ENCODE results near the gene XDH.

The XDH gene

DNA sequence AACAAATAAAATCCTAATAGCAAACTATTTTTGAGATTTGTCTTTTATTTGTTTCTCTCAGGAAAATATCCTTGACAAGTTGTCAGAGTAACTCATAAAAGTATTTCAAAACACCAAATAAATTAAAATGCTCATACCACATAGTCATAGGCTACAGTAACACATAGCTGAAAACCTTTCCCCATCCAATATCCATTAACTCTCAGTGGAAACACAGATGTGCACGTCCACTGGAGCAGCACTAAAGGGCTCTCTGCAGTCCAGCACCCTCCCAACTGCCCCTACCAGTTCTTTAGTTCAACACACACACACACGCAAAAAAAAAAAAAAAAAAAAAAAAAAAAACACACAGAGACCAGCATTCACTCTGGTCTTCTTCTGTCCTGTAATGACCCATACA, 879 bp upstream of the XDH start:
- H3K4me1 ChIP-seq (ENCODE audit: insufficient read depth, low read length), result no peaks in the 10 kb centered on the region

DNA sequence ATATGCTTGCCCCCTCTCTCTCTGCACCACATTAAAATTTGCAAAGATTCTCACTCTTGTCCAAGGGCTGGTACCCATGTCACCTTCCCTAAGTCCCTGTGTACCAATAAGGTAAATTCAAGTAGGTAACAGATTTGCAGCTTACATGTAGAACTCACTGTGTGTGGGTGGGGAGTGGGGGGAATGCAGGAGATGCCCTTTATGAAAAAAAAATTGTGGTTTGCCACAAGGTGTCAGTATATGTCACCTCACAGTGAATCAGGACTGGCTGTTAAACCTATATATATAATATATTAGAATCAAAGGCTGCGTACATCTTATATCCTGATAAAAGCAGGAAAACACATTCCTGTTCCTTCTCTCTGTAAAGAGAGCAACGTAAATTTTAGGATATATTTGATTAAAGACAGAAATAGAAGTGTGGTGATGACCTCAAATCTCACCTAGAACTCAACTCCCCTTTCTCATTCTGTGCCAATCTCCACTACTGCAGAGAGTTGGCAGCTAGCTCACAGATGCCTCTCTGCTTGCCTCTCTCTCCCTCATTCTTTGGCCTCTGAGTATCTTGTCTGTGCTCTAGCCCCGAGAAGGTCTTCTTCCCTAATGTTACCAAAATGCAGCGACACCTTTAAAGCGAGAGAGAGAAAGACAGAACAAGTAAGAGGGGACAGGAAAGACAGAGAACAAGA, 536 bp downstream of the XDH start:
- Histone ChIP-seq H3K9me3 (ENCODE audit: control insufficient read depth, insufficient read depth, low read length) (no peaks in the 10 kb centered on the region), H3K36me3 (ENCODE audit: insufficient read depth, low read length) (no peaks in the 10 kb centered on the region), H3K9ac (ENCODE audit: low read depth, low read length) (no peak overlapping the region), H3K4me1 (ENCODE audit: insufficient read depth, low read length) (no peaks in the 10 kb centered on the region)

More for the DNA sequence above, 879 bp upstream of the XDH start:
- Histone ChIP-seq H3K36me3 (ENCODE audit: insufficient read depth, low read length) (no peaks in the 10 kb centered on the region), H3K9ac (ENCODE audit: low read depth, low read length) (no peak overlapping the region), H3K9me3 (ENCODE audit: control insufficient read depth, insufficient read depth, low read length) (no peaks in the 10 kb centered on the region; the same call in 1 of the 2 replicates)

- H3K9me3 ChIP-seq (ENCODE audit: control insufficient read depth, insufficient read depth, low read length), result no peaks in the 10 kb centered on the region
Measured at GRCh38 chr2:31413025-31413424, 1.5 kb downstream of the XDH start.

GRCh38 chr2:31411771-31412170, 2.8 kb downstream of the XDH start:
- H3K9me3 ChIP-seq (ENCODE audit: control insufficient read depth, insufficient read depth, low read length), result no peaks in the 10 kb centered on the region
- H3K4me1 ChIP-seq (ENCODE audit: insufficient read depth, low read length), result no peaks in the 10 kb centered on the region
- no peak overlapping the region for H3K9ac ChIP-seq (ENCODE audit: low read depth, low read length)
- no peaks in the 10 kb centered on the region for H3K36me3 ChIP-seq (ENCODE audit: insufficient read depth, low read length)

More at GRCh38 chr2:31413025-31413424, 1.5 kb downstream of the XDH start:
- no peaks in the 10 kb centered on the region for H3K36me3 ChIP-seq (ENCODE audit: insufficient read depth, low read length)
- no peak overlapping the region for H3K9ac ChIP-seq (ENCODE audit: low read depth, low read length)
- H3K4me1 ChIP-seq (ENCODE audit: insufficient read depth, low read length), result no peaks in the 10 kb centered on the region

- H3K4me1 ChIP-seq (ENCODE audit: insufficient read depth, low read length), result peaks cover 11% of the 10 kb centered on the region; the same call in 1 of the 2 replicates
- H3K36me3 ChIP-seq (ENCODE audit: insufficient read depth, low read length), result no peaks in the 10 kb centered on the region
- H3K9me3 ChIP-seq (ENCODE audit: control insufficient read depth, insufficient read depth, low read length), result no peaks in the 10 kb centered on the region
- H3K9ac ChIP-seq (ENCODE audit: low read depth, low read length), result no peak overlapping the region
Measured at GRCh38 chr2:31406593-31407385, 7.8 kb downstream of the XDH start.

GRCh38 chr2:31404827-31405226, 9.7 kb downstream of the XDH start:
- H3K36me3 ChIP-seq (ENCODE audit: insufficient read depth, low read length), result no peaks in the 10 kb centered on the region
- no peaks in the 10 kb centered on the region for H3K9me3 ChIP-seq (ENCODE audit: control insufficient read depth, insufficient read depth, low read length)
- H3K4me1 ChIP-seq (ENCODE audit: insufficient read depth, low read length), result peaks cover 20% of the 10 kb centered on the region
- no peak overlapping the region for H3K9ac ChIP-seq (ENCODE audit: low read depth, low read length)

DNA sequence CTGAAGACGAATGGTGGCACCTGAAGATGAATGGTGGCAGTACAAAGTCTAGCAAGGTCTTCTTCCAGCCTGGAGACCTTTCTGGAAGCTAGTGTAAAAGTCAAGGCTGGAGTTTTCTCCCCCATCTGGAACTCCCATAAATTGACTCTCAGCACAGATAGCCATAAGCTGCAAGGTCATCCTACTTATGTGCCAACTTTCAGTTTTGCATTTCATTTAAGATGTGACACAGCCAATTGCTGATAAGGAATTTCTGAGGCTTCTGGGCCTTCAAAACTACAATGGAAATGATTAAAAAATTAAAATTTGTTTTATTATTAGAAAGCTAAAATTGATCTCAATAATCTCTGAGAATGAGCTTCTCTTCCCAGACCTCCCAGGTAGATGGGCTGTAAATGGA, 10.2 kb downstream of the XDH start:
- no peaks in the 10 kb centered on the region for H3K36me3 ChIP-seq (ENCODE audit: insufficient read depth, low read length)
- no peaks in the 10 kb centered on the region for H3K9me3 ChIP-seq (ENCODE audit: control insufficient read depth, insufficient read depth, low read length)
- no peak overlapping the region for H3K9ac ChIP-seq (ENCODE audit: low read depth, low read length)
- peaks cover 20% of the 10 kb centered on the region for H3K4me1 ChIP-seq (ENCODE audit: insufficient read depth, low read length)

DNA sequence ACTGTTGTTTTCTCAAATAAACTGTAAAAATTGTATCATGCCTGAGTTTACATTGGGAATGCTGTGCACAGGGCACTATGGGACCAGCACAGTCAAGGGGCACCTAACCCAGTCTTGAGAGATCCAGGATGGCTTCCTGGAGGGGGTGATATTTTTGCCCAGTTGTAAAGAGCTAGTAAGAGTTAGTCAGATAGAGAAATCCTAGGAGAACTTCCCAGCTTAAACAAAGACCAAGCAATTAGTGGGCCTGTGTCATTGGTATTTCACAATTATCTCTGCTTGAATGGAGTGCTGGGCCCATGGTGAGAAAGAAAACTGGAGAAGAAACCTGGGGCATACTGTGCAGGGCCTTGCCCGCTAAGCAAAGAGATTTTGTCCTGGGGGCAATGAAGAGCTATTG, 12.2 kb downstream of the XDH start:
- Histone ChIP-seq H3K9ac (ENCODE audit: low read depth, low read length) (no peak overlapping the region), H3K9me3 (ENCODE audit: control insufficient read depth, insufficient read depth, low read length) (no peaks in the 10 kb centered on the region; the same call in 1 of the 2 replicates), H3K4me1 (ENCODE audit: insufficient read depth, low read length) (peaks cover 20% of the 10 kb centered on the region), H3K36me3 (ENCODE audit: insufficient read depth, low read length) (no peaks in the 10 kb centered on the region)

GRCh38 chr2:31401580-31401979, 13.0 kb downstream of the XDH start:
- Histone ChIP-seq H3K4me1 (ENCODE audit: insufficient read depth, low read length) (peaks cover 20% of the 10 kb centered on the region), H3K36me3 (ENCODE audit: insufficient read depth, low read length) (no peaks in the 10 kb centered on the region), H3K9me3 (ENCODE audit: control insufficient read depth, insufficient read depth, low read length) (no peaks in the 10 kb centered on the region; the same call in 1 of the 2 replicates), H3K9ac (ENCODE audit: low read depth, low read length) (no peak overlapping the region)

- Histone ChIP-seq H3K9ac (ENCODE audit: low read depth, low read length) (no peak overlapping the region), H3K9me3 (ENCODE audit: control insufficient read depth, insufficient read depth, low read length) (no peaks in the 10 kb centered on the region; the same call in 1 of the 2 replicates), H3K36me3 (ENCODE audit: insufficient read depth, low read length) (no peaks in the 10 kb centered on the region), H3K4me1 (ENCODE audit: insufficient read depth, low read length) (peaks cover 20% of the 10 kb centered on the region)
Measured at GRCh38 chr2:31398881-31399280, 15.7 kb downstream of the XDH start.

GRCh38 chr2:31397094-31397493, 17.4 kb downstream of the XDH start:
- H3K9me3 ChIP-seq (ENCODE audit: control insufficient read depth, insufficient read depth, low read length), result no peaks in the 10 kb centered on the region; the same call in 1 of the 2 replicates
- H3K9ac ChIP-seq (ENCODE audit: low read depth, low read length), result no peak overlapping the region
- peaks cover 12% of the 10 kb centered on the region for H3K4me1 ChIP-seq (ENCODE audit: insufficient read depth, low read length)
- no peaks in the 10 kb centered on the region for H3K36me3 ChIP-seq (ENCODE audit: insufficient read depth, low read length)

- H3K36me3 ChIP-seq (ENCODE audit: insufficient read depth, low read length), result no peaks in the 10 kb centered on the region
- no peaks in the 10 kb centered on the region for H3K4me1 ChIP-seq (ENCODE audit: insufficient read depth, low read length)
- no peaks in the 10 kb centered on the region for H3K9me3 ChIP-seq (ENCODE audit: control insufficient read depth, insufficient read depth, low read length)
- no peak overlapping the region for H3K9ac ChIP-seq (ENCODE audit: low read depth, low read length)
Measured at GRCh38 chr2:31390324-31390723, 24.2 kb downstream of the XDH start.

DNA sequence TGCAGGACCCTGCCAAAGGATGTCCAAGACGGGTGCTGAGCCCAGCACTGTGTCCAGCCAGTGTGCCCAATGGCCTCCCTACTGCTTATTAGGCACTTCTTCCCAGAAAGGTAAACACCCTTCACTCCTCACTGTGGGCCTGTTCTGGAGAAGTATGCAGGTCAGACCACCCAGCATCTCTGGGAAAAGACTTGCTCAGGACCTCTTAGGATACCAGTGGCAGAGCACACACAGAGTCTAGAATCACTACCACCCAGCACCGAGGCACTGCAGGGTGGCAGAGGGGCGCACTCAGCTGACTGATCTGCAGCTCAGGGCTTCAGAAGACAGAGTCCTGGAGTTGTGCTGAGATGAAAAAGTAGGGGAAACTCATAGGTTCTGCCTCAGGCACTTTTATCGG, 25.8 kb downstream of the XDH start:
- Histone ChIP-seq H3K4me1 (ENCODE audit: insufficient read depth, low read length) (peaks cover 10% of the 10 kb centered on the region; the same call in 1 of the 2 replicates), H3K9ac (ENCODE audit: low read depth, low read length) (no peak overlapping the region), H3K9me3 (ENCODE audit: control insufficient read depth, insufficient read depth, low read length) (no peaks in the 10 kb centered on the region), H3K36me3 (ENCODE audit: insufficient read depth, low read length) (no peaks in the 10 kb centered on the region)

GRCh38 chr2:31387850-31388249, 26.7 kb downstream of the XDH start:
- Histone ChIP-seq H3K9me3 (ENCODE audit: control insufficient read depth, insufficient read depth, low read length) (no peaks in the 10 kb centered on the region), H3K9ac (ENCODE audit: low read depth, low read length) (no peak overlapping the region), H3K36me3 (ENCODE audit: insufficient read depth, low read length) (no peaks in the 10 kb centered on the region), H3K4me1 (ENCODE audit: insufficient read depth, low read length) (peaks cover 18% of the 10 kb centered on the region)

GRCh38 chr2:31386648-31387047, 27.9 kb downstream of the XDH start:
- Histone ChIP-seq H3K9me3 (ENCODE audit: control insufficient read depth, insufficient read depth, low read length) (no peaks in the 10 kb centered on the region), H3K4me1 (ENCODE audit: insufficient read depth, low read length) (peaks cover 27% of the 10 kb centered on the region), H3K36me3 (ENCODE audit: insufficient read depth, low read length) (no peaks in the 10 kb centered on the region), H3K9ac (ENCODE audit: low read depth, low read length) (no peak overlapping the region)

Data from ES-I3 (cell line).